Head of caudate nucleus (tissue), 42 donors: Measurements from ENCODE around the gene ARHGAP1.

ENCODE experiments used
- DNase-seq, 42 donors: peaks; one replicate each; pipeline versions ENCODE4 v3.0.0 to v3.0.0-alpha.2; 2020 to 2021; ENCODE audit warnings: mixed read lengths in 7 of 42
- intact Hi-C: fragments of 100-400 bp; cut with DNase I; formaldehyde crosslinking; loops from one replicate; pipeline ENCODE4 v1.15.0; 2022

Gene ARHGAP1

GRCh38 chr11:46700241-46701077 is at the start of gene ARHGAP1, which contains the start of gene ZNF408:
ARHGAP1 (minus strand) TSS chr11:46700619; CDS start chr11:46696107, 4,512 bp downstream.
ZNF408 (plus strand) TSS chr11:46701031; CDS start chr11:46701048, 17 bp downstream.
- intact Hi-C loops, result loop anchor here (5.0 kb wide), 1 partner anchor 83 kb away; the partner anchor contains the start of genes ATG13 and HARBI1

GRCh38 chr11:46747150-46747549 is 46.7 kb upstream of the ARHGAP1 start:
- peak in 1 of 42 donors; percentile 24 for DNase-seq
- intact Hi-C loops, result no loop called here

More at GRCh38 chr11:46700241-46701077, at the start of gene ARHGAP1, which contains the start of gene ZNF408:
- peak; percentile 98 to 100 (median 99) for DNase-seq

GRCh38 chr11:46745995-46746394 is 45.6 kb upstream of the ARHGAP1 start:
- DNase-seq, result no peak
- intact Hi-C loops, result no loop called here

GRCh38 chr11:46745328-46745727 is 44.9 kb upstream of the ARHGAP1 start:
- DNase-seq, result no peak
- intact Hi-C loops, result no loop called here

GRCh38 chr11:46743693-46744339 is 43.4 kb upstream of the ARHGAP1 start:
- DNase-seq, result peak in 2 of 42 donors; percentile 11 to 12
- intact Hi-C loops, result no loop called here

GRCh38 chr11:46743043-46743442 is 42.6 kb upstream of the ARHGAP1 start:
- peak in 1 of 42 donors; percentile 18 for DNase-seq
- intact Hi-C loops, result no loop called here

- peak in 2 of 42 donors; percentile 6 to 15 for DNase-seq
- intact Hi-C loops, result no loop called here
These were observed 41.4 kb upstream of the ARHGAP1 start for GRCh38 chr11:46741600-46742484.

- DNase-seq, result no peak
- intact Hi-C loops, result no loop called here
These were observed 38.5 kb upstream of the ARHGAP1 start for GRCh38 chr11:46738887-46739286.

GRCh38 chr11:46737699-46738098 is 37.3 kb upstream of the ARHGAP1 start:
- no peak for DNase-seq
- intact Hi-C loops, result no loop called here

GRCh38 chr11:46736615-46737014 is 36.2 kb upstream of the ARHGAP1 start:
- no peak for DNase-seq
- intact Hi-C loops, result no loop called here

- intact Hi-C loops, result no loop called here
- DNase-seq, result no peak
These were observed 35.7 kb upstream of the ARHGAP1 start for GRCh38 chr11:46736146-46736545.

GRCh38 chr11:46733234-46733633 is 32.8 kb upstream of the ARHGAP1 start:
- DNase-seq, result no peak
- intact Hi-C loops, result no loop called here

GRCh38 chr11:46731545-46731944 is 31.1 kb upstream of the ARHGAP1 start:
- no peak for DNase-seq
- intact Hi-C loops, result no loop called here

GRCh38 chr11:46729110-46730027 is 28.9 kb upstream of the ARHGAP1 start:
- intact Hi-C loops, result no loop called here
- no peak for DNase-seq

GRCh38 chr11:46728659-46729040 is 28.2 kb upstream of the ARHGAP1 start:
- intact Hi-C loops, result no loop called here
- DNase-seq, result no peak

GRCh38 chr11:46727952-46728658 is 27.7 kb upstream of the ARHGAP1 start:
- intact Hi-C loops, result no loop called here
- DNase-seq, result no peak

- intact Hi-C loops, result no loop called here
- no peak for DNase-seq
These were observed 25.9 kb upstream of the ARHGAP1 start for GRCh38 chr11:46726206-46726862.
